HG03175 (cell line): Measurements from ENCODE around the gene SSTR5.
"Not testable (repeated sequence)": the region's sequence is repeated elsewhere in the genome, so short reads cannot be mapped to it uniquely, and the experiment has no call there.

Experiments used
- ATAC-seq: cut with Tn5 transposase; IDR thresholded peaks from one replicate; pipeline ENCODE4 v1.9.1; 2021; ENCODE audit warnings: mild to moderate bottlenecking, moderate library complexity; ENCODE audit not compliant: unreplicated experiment

SSTR5 gene

GRCh38 chr16:1072526-1073261 is at the start of gene SSTR5:
TSS of gene SSTR5 (plus strand) at chr16:1072747. CDS start at chr16:1078869, 6,122 bp downstream.
- ATAC-seq, result no peak

GRCh38 chr16:1024138-1024537 is 48.4 kb upstream of the SSTR5 start:
- no peak for ATAC-seq

- ATAC-seq, result not testable (repeated sequence)
These were observed 47.3 kb upstream of the SSTR5 start for GRCh38 chr16:1025183-1025809.

GRCh38 chr16:1026057-1026783 is 46.3 kb upstream of the SSTR5 start:
- no peak for ATAC-seq

GRCh38 chr16:1026784-1027500 is 45.6 kb upstream of the SSTR5 start:
- no peak for ATAC-seq

- no peak for ATAC-seq
These were observed 45.1 kb upstream of the SSTR5 start for GRCh38 chr16:1027501-1027815.

- no peak for ATAC-seq
These were observed 44.5 kb upstream of the SSTR5 start for GRCh38 chr16:1028056-1028455.

- no peak for ATAC-seq
These were observed 43.9 kb upstream of the SSTR5 start for GRCh38 chr16:1028524-1029258.

- ATAC-seq, result no peak
These were observed 43.3 kb upstream of the SSTR5 start for GRCh38 chr16:1029259-1029545.

GRCh38 chr16:1030473-1030901 is 42.1 kb upstream of the SSTR5 start:
- ATAC-seq, result no peak

GRCh38 chr16:1031666-1032065 is 40.9 kb upstream of the SSTR5 start:
- ATAC-seq, result no peak

GRCh38 chr16:1032607-1033006 is 39.9 kb upstream of the SSTR5 start:
- ATAC-seq, result no peak

GRCh38 chr16:1033128-1033679 is 39.3 kb upstream of the SSTR5 start:
- ATAC-seq, result no peak

- ATAC-seq, result no peak
These were observed 38.1 kb upstream of the SSTR5 start for GRCh38 chr16:1034230-1035065.

GRCh38 chr16:1035066-1035415 is 37.5 kb upstream of the SSTR5 start:
- no peak for ATAC-seq

- no peak for ATAC-seq
These were observed 36.4 kb upstream of the SSTR5 start for GRCh38 chr16:1036166-1036565.

- no peak for ATAC-seq
These were observed 35.7 kb upstream of the SSTR5 start for GRCh38 chr16:1036726-1037393.

- ATAC-seq, result no peak
These were observed 34.9 kb upstream of the SSTR5 start for GRCh38 chr16:1037394-1038257.
